Erythroblast (primary cell): Measurements from ENCODE around the gene MAPK12.

ENCODE experiments used
- GATA1 ChIP-seq: IDR thresholded peaks from 2 replicates; pipeline ENCODE4 v1.6.1; 2011; ENCODE audit warnings: low read depth, mild to moderate bottlenecking, control low read depth, low read length, moderate library complexity
- POLR2A ChIP-seq: IDR thresholded peaks from 2 replicates; pipeline ENCODE4 v1.6.1; 2011; ENCODE audit warnings: mild to moderate bottlenecking, low read length

DNA sequence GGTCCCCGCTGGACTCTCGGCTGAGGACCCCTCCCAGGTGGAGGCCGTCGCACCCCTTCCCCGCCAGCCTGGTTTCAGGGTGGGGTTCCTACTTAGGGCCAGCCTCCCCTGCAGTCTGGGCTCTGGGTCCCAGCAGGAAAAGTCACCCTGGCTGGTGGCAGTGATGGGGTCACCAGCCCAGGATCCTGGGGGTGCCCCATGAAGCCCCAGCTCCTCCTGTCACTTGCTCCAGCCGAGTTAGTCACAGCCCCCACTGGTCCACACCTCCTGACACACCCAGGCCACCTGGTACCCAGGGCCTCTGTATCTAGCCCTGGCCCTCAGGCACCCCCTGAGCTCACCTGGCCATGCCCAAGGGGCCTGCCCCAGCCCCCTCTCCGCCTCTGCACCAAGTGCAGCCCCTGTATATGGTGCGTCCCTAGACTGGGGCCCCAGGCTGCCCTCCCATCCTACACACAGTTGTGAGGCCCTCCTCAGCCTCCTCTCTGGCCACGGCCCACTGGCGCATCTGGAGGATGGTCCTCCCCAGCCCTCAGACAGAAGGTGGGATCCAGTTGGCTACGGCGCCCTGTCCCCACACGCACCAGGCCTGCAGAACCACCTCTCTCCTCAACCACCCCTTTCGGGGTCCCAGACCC, 39.3 kb upstream of the MAPK12 start:
- no peak for TF ChIP-seq POLR2A
- TF ChIP-seq GATA1, result no peak
